ENCODE measurements around the gene ILDR1.

ILDR1 gene

GRCh38 chr3:121992601-121993560 is 29.2 kb downstream of the ILDR1 start:
- DNase-seq, result no peak

DNA sequence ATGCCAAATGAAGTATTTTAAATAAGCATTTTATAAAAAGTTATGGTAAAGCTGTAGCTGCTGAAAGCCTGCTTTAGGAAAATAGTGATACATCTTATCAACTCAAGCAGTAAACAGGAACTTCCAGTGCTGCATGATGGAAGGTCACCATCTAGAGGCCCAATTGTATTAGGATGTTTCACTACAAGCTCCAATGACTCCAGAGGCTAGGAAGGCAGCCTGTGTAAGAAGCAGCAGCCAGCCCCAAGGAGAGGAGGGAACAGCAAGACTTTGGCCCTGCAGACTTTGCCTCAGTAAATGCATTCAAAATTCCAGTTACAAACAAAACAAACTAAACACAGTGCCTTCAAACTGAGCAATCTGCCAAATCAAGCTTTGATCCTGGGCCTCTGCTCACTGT is 32.1 kb downstream of the ILDR1 start:
- no peak for DNase-seq

GRCh38 chr3:121988146-121988545 is 33.9 kb downstream of the ILDR1 start:
- DNase-seq, result no peak

- DNase-seq, result no peak
Observed at GRCh38 chr3:121985846-121986245, 36.2 kb downstream of the ILDR1 start.

GRCh38 chr3:121981473-121981872 is 40.6 kb downstream of the ILDR1 start:
- no peak for DNase-seq

- DNase-seq, result no peak
Observed at GRCh38 chr3:121980450-121980796, 41.6 kb downstream of the ILDR1 start.

DNA sequence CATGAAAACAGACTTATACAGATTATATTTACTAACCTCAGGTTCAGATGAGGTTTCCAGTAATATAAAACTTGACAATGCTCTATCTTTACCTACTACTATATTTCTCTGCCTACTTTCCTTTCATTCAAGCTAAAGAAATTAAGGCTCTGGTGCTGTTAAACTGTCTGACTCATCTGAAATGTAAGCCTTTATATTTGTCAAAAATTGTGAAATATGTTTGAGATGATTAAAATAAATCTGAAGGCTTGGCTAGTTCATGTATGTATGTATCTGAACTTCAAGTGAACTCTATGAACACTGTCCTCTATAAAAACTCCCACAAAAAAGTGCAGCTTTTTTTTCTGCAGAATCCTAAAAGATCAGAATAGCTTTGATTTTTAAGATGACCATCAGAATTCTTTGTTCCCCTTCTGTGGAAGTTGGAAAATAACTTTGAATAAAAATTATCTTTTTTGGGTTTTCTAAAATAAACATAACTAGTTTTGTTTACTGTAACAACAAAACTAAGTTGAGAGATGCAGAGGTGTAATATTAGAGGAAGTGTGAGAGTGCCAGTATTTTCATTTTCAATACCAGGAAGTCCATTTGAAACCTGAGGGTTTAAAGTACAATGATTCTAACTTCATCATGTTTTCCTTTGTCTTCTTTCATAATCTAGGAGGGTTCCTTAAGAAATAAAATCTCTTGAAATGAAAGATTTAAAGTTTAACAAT is 42.2 kb downstream of the ILDR1 start:
- DNase-seq, result no peak

DNA sequence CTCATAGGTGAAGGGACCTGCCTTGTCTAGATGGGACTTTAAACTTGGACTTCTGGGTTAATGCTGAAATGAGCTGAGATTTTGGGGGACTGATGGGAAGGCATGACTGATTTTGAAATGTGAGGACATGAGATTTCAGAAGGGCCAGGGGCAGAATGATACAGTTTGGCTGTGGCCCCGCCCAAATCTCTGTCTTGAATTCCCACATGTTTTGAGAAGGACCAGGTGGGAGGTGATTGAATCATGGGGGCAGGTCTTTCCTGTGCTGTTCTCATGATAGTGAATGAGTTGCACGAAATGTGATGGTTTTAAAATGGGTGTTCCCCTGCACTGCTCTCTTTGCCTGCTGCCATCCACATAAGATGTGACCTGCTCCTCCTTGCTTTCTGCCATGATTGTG is 42.8 kb downstream of the ILDR1 start:
- no peak for DNase-seq

GRCh38 chr3:121976727-121977126 is 45.3 kb downstream of the ILDR1 start:
- no peak for DNase-seq

DNA sequence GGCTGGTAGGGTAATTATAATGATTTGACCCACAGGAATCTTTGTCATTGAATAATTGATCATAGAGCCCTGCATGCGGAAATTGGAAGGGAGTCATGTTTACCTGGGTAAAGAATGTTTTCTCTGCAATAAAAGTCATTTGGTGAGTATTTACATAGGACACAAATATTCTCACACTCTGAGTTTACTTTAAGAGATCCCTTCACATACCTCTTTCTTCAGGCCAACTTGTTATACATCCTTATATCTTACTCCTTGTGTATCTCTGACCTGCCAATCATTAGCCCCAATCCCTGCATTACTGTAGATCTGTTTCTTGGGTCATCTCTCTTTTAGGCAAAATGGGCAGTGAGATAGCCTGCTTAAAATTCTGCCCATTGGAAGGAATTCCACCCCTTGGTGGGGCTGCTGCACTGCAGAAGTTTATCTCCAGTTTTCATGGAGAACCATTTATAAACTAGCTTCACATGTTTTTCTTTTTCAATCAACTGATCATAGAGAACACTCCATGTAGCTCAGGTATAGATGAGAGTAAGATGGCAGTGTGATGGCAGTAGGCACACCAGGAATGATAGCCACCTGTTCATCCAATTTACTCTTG is 46.2 kb downstream of the ILDR1 start:
- no peak for DNase-seq

GRCh38 chr3:121974601-121975111 is 47.4 kb downstream of the ILDR1 start:
- no peak for DNase-seq

- no peak for DNase-seq
Observed at GRCh38 chr3:121970047-121970446, 52.0 kb downstream of the ILDR1 start.

DNA sequence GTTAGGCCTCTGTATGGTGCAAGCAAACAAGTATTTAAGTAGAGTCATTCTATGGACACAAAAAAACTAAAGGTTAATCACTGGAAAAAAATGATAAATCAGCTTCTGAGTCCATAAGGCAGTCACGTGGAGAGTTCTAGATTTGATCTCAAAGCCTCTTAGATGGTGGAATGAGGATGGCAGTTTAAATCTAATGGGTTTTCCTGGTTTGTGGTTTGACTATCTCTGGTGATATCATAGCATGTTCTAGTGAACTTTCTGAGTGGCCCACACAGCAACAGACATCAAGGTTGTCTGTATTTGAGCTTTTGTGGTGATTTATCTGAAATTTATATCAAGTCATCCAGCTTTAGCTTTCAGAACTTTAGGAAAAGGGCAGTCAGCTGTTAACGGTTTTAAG is 52.4 kb downstream of the ILDR1 start:
- no peak for DNase-seq

- no peak for DNase-seq
Observed at GRCh38 chr3:121963608-121964007, 58.4 kb downstream of the ILDR1 start.

DNA sequence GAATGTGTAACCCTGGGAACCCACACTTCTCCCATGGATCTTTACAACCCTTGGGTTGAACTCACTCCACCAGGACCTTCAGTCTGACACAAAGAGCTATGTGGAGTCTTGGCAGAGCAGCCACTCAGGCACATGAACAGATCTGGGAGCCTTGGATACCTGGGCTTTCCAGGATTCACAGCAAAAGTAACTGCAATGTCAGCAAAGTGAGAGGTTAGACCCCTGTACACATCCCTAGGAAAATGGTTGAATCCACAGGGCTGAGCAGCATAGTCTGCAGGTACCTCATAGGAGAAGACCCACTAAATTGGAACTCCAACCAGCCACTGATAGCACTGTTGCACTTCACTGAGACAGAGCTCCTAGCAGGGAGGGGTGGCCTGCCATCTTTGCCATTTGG is 59.6 kb downstream of the ILDR1 start:
- DNase-seq, result no peak

DNA sequence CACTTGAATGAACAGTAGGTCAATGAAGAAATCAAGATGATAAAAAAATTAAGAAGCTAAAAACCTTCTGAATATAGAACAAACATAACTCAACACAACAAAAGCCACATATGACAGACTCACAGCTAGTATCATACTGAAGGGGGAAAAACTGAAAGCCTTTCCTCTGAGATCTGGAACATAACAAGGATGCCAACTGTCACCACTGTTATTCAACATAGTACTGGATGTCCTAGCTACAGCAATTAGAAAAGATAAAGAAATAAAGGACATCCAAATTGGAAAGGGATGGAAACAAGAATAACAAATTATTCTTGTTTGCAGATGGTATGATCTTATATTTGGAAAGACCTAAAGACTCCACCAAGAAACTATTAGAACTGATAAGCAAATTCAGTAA is 60.8 kb downstream of the ILDR1 start:
- no peak for DNase-seq

DNA sequence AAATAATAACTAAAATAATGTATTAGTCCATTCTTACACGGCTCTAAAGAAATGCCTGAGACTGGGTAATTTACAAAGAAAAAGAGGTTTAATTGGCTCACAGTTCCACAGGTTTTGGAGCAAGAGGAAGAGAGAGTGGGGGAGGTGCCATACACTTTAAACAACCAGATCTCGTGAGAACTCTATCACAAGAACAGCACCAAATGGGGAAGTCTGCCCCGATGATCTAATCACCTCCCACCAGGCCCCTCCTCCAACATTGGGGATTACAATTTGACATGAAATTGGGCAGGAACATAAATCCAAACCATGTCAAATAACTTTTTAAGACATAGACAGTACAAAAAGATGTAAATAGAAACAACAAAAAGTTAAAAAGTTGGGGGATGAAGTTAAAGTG is 63.2 kb downstream of the ILDR1 start:
- no peak for DNase-seq

DNA sequence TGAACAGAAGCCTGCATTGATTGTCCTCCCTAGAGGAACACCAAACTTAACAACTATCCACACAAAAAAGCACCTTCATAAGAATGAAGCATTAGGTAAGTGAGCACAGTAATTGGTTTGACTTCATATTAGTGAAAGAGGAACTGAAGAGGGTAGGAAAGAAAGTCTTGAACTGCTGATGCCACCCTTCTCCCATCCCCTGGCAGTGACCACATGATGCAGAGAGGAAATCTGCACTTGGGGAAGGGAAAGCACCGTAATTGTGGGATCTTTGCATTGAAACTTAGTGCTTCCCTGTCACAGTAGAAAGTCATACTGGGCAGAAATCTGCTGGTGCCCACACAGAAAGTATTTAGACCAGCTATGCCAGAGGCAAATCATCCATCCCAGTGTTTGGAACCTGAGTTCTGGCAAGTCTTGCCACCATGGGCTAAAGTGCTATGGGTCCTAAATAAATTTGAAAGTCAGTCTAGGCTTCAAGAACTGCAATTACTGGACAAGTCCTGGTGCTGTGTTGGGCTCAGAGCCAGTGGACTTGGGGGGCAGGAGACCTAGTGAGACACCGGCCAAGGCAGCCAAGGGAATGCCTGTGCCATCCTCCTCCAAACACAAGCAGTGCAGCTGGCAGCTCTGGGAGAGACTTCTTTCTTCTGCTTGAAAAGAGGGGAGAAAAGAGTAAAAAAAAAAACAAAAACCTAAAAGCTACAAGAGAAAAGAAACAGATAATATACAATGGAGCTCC is 64.2 kb downstream of the ILDR1 start:
- DNase-seq, result no peak

GRCh38 chr3:121956363-121956762 is 65.7 kb downstream of the ILDR1 start:
- no peak for DNase-seq

DNA sequence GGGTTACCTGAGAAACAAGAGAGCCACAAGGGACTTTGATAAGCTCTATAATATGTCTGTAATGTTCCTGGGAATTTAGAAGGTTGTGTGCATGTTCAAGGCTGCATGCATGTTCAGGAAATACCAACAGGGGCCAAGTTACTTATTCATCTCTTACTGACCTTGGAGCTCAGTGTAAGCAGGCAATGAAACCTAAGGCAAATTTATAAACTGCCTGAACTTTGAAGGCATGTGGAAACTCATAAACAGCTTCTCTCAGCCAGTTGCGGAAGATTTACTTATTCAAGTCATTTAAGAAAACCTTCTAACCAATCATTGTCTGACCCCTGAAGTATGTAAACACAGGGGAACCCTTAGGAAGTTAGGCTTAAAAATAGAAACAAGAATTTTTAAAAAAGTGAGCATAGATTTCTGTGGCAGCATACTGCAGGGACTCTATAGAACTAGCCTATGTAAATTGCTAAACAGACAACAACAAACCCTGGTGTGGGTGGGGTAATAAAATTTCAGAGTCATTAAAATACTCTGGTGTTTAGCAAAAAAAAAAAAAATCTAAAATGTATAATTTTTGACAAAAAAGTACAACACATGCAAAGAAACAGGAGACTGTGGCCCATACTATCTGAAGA is 70.6 kb downstream of the ILDR1 start:
- no peak for DNase-seq

DNA sequence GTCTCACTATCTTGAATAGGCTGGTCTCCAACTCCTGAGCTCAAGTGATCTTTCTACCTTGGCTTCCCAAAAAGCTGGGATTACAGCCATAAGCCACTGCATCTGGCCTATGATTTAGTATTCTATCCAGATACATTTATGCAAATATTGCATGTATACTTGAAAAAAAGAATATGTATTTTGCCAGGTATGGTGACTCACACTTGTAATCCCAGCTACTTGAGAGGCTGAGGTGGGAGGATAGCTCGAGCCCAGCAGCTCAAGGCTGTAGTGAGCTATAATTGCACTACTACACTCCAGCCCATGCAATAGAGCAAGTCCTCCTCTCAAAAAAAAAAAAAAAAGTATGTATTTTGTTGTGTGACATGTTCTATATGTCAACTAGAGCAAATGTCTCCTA is 73.4 kb downstream of the ILDR1 start:
- no peak for DNase-seq

- no peak for DNase-seq
Observed at GRCh38 chr3:121943431-121943830, 78.6 kb downstream of the ILDR1 start.

All from NCI-H2081 treated with DMSO at 0.1 percent for 48 hours (cell line).